Measurements from ENCODE around the gene AKAP3.

AKAP3 gene

GRCh38 chr12:4643747-4644146 lies 5.1 kb downstream of the AKAP3 start:
- no peak overlapping the region for H2AFZ ChIP-seq (ENCODE audit: insufficient read depth, low read length, poor library complexity)
- H3K23ac ChIP-seq (ENCODE audit: low read length): no peak overlapping the region
- no CpG with 5 or more reads among the region's 6 CpGs for WGBS (ENCODE audit: extremely low coverage, insufficient coverage, insufficient read length)
- no peak overlapping the region for H3K14ac ChIP-seq (ENCODE audit: low read length)
- no peak overlapping the region for H2BK120ac ChIP-seq (ENCODE audit: insufficient read depth, low read length, poor library complexity)
- H3K79me1 ChIP-seq (ENCODE audit: low read length): peaks cover 4% of the 10 kb centered on the region
- H3K27me3 ChIP-seq (ENCODE audit: insufficient read depth, low read length): no peaks in the 10 kb centered on the region
- no peaks in the 10 kb centered on the region for H3K4me1 ChIP-seq (ENCODE audit: control insufficient read depth in 1 of 2, insufficient read depth in 2 of 2, low read length in 2 of 2)
- no peaks in the 10 kb centered on the region for H3K9me3 ChIP-seq (ENCODE audit: insufficient read depth, low read depth, low read length)
- H4K12ac ChIP-seq (ENCODE audit: low read depth, low read length): no peak overlapping the region
- H3K4me3 ChIP-seq (ENCODE audit: low read depth, low read length): no peak overlapping the region
- H3K79me2 ChIP-seq (ENCODE audit: control insufficient read depth, insufficient read depth, low read length, poor library complexity): peaks cover 4% of the 10 kb centered on the region
- no peak overlapping the region for H3K4me2 ChIP-seq (ENCODE audit: low read length)
- no peak overlapping the region for H3K9ac ChIP-seq (ENCODE audit: low read length)
- H3K4ac ChIP-seq (ENCODE audit: low read depth, low read length): no peak overlapping the region
- no peak overlapping the region for H2BK5ac ChIP-seq (ENCODE audit: low read depth, low read length, poor library complexity)
- no peak overlapping the region for H2BK12ac ChIP-seq (ENCODE audit: low read length)
- no peaks in the 10 kb centered on the region for H3K36me3 ChIP-seq (ENCODE audit: control insufficient read depth in 1 of 2, insufficient read depth in 2 of 2, low read length in 2 of 2)
- no peak for DNase-seq
- H4K8ac ChIP-seq (ENCODE audit: low read depth, low read length): no peak overlapping the region
- H4K91ac ChIP-seq (ENCODE audit: low read depth, low read length): no peak overlapping the region
- no peak overlapping the region for H3K27ac ChIP-seq (ENCODE audit: low read depth, low read length)
- H3K18ac ChIP-seq (ENCODE audit: low read length): no peak overlapping the region
- H2AK5ac ChIP-seq (ENCODE audit: low read length): no peak overlapping the region

- Histone ChIP-seq H3K27ac (ENCODE audit: low read depth, low read length) (no peak overlapping the region), H3K9me3 (ENCODE audit: insufficient read depth, low read depth, low read length) (no peaks in the 10 kb centered on the region), H3K79me2 (ENCODE audit: control insufficient read depth, insufficient read depth, low read length, poor library complexity) (no peaks in the 10 kb centered on the region), H3K14ac (ENCODE audit: low read length) (no peak overlapping the region), H4K91ac (ENCODE audit: low read depth, low read length) (no peak overlapping the region), H3K27me3 (ENCODE audit: insufficient read depth, low read length) (no peaks in the 10 kb centered on the region), H3K4ac (ENCODE audit: low read depth, low read length) (no peak overlapping the region), H2BK5ac (ENCODE audit: low read depth, low read length, poor library complexity) (no peak overlapping the region), H3K4me3 (ENCODE audit: low read depth, low read length) (no peak overlapping the region), H4K8ac (ENCODE audit: low read depth, low read length) (no peak overlapping the region), H3K18ac (ENCODE audit: low read length) (no peak overlapping the region), H3K79me1 (ENCODE audit: low read length) (no peaks in the 10 kb centered on the region), H2AFZ (ENCODE audit: insufficient read depth, low read length, poor library complexity) (no peak overlapping the region), H4K12ac (ENCODE audit: low read depth, low read length) (no peak overlapping the region), H3K23ac (ENCODE audit: low read length) (no peak overlapping the region), H2BK120ac (ENCODE audit: insufficient read depth, low read length, poor library complexity) (no peak overlapping the region), H2BK12ac (ENCODE audit: low read length) (no peak overlapping the region), H2AK5ac (ENCODE audit: low read length) (no peak overlapping the region), H3K4me1 (ENCODE audit: control insufficient read depth in 1 of 2, insufficient read depth in 2 of 2, low read length in 2 of 2) (no peaks in the 10 kb centered on the region), H3K4me2 (ENCODE audit: low read length) (no peak overlapping the region), H3K36me3 (ENCODE audit: control insufficient read depth in 1 of 2, insufficient read depth in 2 of 2, low read length in 2 of 2) (no peaks in the 10 kb centered on the region), H3K9ac (ENCODE audit: low read length) (no peak overlapping the region)
- DNase-seq: no peak
- WGBS (ENCODE audit: extremely low coverage, insufficient coverage, insufficient read length): no CpG with 5 or more reads among the region's 5 CpGs
Measured at GRCh38 chr12:4630262-4630661, 18.6 kb downstream of the AKAP3 start.

GRCh38 chr12:4628406-4628805 lies 20.4 kb downstream of the AKAP3 start:
- no peaks in the 10 kb centered on the region for H3K4me1 ChIP-seq (ENCODE audit: control insufficient read depth in 1 of 2, insufficient read depth in 2 of 2, low read length in 2 of 2)
- no peak overlapping the region for H2AFZ ChIP-seq (ENCODE audit: insufficient read depth, low read length, poor library complexity)
- peak; percentile 12 to 60 for DNase-seq
- no peak overlapping the region for H3K27ac ChIP-seq (ENCODE audit: low read depth, low read length)
- no peak overlapping the region for H3K23ac ChIP-seq (ENCODE audit: low read length)
- no peak overlapping the region for H3K14ac ChIP-seq (ENCODE audit: low read length)
- no peak overlapping the region for H3K4me3 ChIP-seq (ENCODE audit: low read depth, low read length)
- H2AK5ac ChIP-seq (ENCODE audit: low read length): no peak overlapping the region
- no peak overlapping the region for H3K18ac ChIP-seq (ENCODE audit: low read length)
- no peak overlapping the region for H4K12ac ChIP-seq (ENCODE audit: low read depth, low read length)
- no peak overlapping the region for H2BK12ac ChIP-seq (ENCODE audit: low read length)
- H4K8ac ChIP-seq (ENCODE audit: low read depth, low read length): no peak overlapping the region
- H3K4ac ChIP-seq (ENCODE audit: low read depth, low read length): no peak overlapping the region
- no peaks in the 10 kb centered on the region for H3K79me2 ChIP-seq (ENCODE audit: control insufficient read depth, insufficient read depth, low read length, poor library complexity)
- no peaks in the 10 kb centered on the region for H3K79me1 ChIP-seq (ENCODE audit: low read length)
- no peak overlapping the region for H3K4me2 ChIP-seq (ENCODE audit: low read length)
- WGBS (ENCODE audit: extremely low coverage, insufficient coverage, insufficient read length): no CpG with 5 or more reads among the region's 10 CpGs
- no peak overlapping the region for H2BK5ac ChIP-seq (ENCODE audit: low read depth, low read length, poor library complexity)
- H3K27me3 ChIP-seq (ENCODE audit: insufficient read depth, low read length): no peaks in the 10 kb centered on the region
- H3K9ac ChIP-seq (ENCODE audit: low read length): peak overlapping the region; percentile 10
- H2BK120ac ChIP-seq (ENCODE audit: insufficient read depth, low read length, poor library complexity): no peak overlapping the region
- no peak overlapping the region for H4K91ac ChIP-seq (ENCODE audit: low read depth, low read length)
- H3K36me3 ChIP-seq (ENCODE audit: control insufficient read depth in 1 of 2, insufficient read depth in 2 of 2, low read length in 2 of 2): no peaks in the 10 kb centered on the region
- H3K9me3 ChIP-seq (ENCODE audit: insufficient read depth, low read depth, low read length): no peaks in the 10 kb centered on the region

- no peaks in the 10 kb centered on the region for H3K9me3 ChIP-seq (ENCODE audit: insufficient read depth, low read depth, low read length)
- H3K4me1 ChIP-seq (ENCODE audit: control insufficient read depth in 1 of 2, insufficient read depth in 2 of 2, low read length in 2 of 2): no peaks in the 10 kb centered on the region
- no peak overlapping the region for H4K12ac ChIP-seq (ENCODE audit: low read depth, low read length)
- no peak overlapping the region for H3K18ac ChIP-seq (ENCODE audit: low read length)
- no peaks in the 10 kb centered on the region for H3K36me3 ChIP-seq (ENCODE audit: control insufficient read depth in 1 of 2, insufficient read depth in 2 of 2, low read length in 2 of 2)
- H2BK12ac ChIP-seq (ENCODE audit: low read length): no peak overlapping the region
- no peak overlapping the region for H2BK120ac ChIP-seq (ENCODE audit: insufficient read depth, low read length, poor library complexity)
- WGBS (ENCODE audit: extremely low coverage, insufficient coverage, insufficient read length): no CpG with 5 or more reads among the region's 5 CpGs
- no peaks in the 10 kb centered on the region for H3K79me1 ChIP-seq (ENCODE audit: low read length)
- H3K23ac ChIP-seq (ENCODE audit: low read length): no peak overlapping the region
- H2BK5ac ChIP-seq (ENCODE audit: low read depth, low read length, poor library complexity): no peak overlapping the region
- no peak overlapping the region for H3K4me3 ChIP-seq (ENCODE audit: low read depth, low read length)
- no peaks in the 10 kb centered on the region for H3K79me2 ChIP-seq (ENCODE audit: control insufficient read depth, insufficient read depth, low read length, poor library complexity)
- no peak overlapping the region for H2AK5ac ChIP-seq (ENCODE audit: low read length)
- no peak overlapping the region for H4K8ac ChIP-seq (ENCODE audit: low read depth, low read length)
- no peaks in the 10 kb centered on the region for H3K27me3 ChIP-seq (ENCODE audit: insufficient read depth, low read length)
- DNase-seq: no peak
- H2AFZ ChIP-seq (ENCODE audit: insufficient read depth, low read length, poor library complexity): no peak overlapping the region
- H3K4me2 ChIP-seq (ENCODE audit: low read length): no peak overlapping the region
- no peak overlapping the region for H3K14ac ChIP-seq (ENCODE audit: low read length)
- no peak overlapping the region for H4K91ac ChIP-seq (ENCODE audit: low read depth, low read length)
- H3K4ac ChIP-seq (ENCODE audit: low read depth, low read length): no peak overlapping the region
- no peak overlapping the region for H3K9ac ChIP-seq (ENCODE audit: low read length)
- no peak overlapping the region for H3K27ac ChIP-seq (ENCODE audit: low read depth, low read length)
Measured at GRCh38 chr12:4626543-4626942, 22.3 kb downstream of the AKAP3 start.

All from trophoblast cell (in vitro differentiated cells and primary cell).